ENCODE results near the gene NCBP3.

GRCh38 chr17:3810019-3810418 lies 36.0 kb downstream of the NCBP3 start:
- TF ChIP-seq CTCF (conservative IDR thresholded peaks at IDR 0.05; ENCODE audit: low read length) (no peak), EZH2phosphoT487 (IDR thresholded peaks at IDR 0.05; ENCODE audit: borderline replicate concordance) (no peak)
